ENCODE data around the gene MT2A.

The MT2A gene

DNA sequence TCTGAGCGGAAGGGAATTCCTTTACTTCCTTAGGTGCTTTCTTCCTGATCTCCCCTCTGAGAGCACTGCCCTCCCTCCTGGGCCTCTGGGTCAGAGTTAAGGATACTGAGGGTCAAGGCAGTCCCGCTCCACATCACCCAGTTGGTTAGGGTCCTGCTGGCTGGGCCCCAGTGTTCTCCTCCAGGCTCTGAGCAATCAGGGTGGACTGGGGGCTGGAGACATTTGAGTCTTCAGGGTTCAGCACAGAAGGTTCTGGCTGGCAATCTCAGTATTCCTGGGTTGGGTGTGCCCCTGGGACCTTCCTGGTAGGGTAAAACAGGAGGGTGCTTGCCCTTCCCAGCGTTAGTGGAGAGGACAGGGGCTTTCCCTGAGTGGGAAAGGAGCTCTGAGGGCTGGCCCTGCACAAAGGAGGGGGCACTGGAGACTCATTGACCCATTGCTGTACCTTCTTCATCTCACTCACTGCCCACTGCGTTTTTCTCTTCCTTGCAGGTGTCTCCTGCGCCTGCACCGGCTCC lies 24.5 kb downstream of the MT2A start:
- no peak for TF ChIP-seq FOXP2 (optimal IDR thresholded peaks at IDR 0.05; ENCODE audit: borderline replicate concordance, extremely low read depth, extremely low read length, insufficient read depth)
- no peak for TF ChIP-seq POLR2AphosphoS5 (IDR thresholded peaks at IDR 0.05; ENCODE audit: low read depth, low read length)
- TF ChIP-seq, protein P1, sequence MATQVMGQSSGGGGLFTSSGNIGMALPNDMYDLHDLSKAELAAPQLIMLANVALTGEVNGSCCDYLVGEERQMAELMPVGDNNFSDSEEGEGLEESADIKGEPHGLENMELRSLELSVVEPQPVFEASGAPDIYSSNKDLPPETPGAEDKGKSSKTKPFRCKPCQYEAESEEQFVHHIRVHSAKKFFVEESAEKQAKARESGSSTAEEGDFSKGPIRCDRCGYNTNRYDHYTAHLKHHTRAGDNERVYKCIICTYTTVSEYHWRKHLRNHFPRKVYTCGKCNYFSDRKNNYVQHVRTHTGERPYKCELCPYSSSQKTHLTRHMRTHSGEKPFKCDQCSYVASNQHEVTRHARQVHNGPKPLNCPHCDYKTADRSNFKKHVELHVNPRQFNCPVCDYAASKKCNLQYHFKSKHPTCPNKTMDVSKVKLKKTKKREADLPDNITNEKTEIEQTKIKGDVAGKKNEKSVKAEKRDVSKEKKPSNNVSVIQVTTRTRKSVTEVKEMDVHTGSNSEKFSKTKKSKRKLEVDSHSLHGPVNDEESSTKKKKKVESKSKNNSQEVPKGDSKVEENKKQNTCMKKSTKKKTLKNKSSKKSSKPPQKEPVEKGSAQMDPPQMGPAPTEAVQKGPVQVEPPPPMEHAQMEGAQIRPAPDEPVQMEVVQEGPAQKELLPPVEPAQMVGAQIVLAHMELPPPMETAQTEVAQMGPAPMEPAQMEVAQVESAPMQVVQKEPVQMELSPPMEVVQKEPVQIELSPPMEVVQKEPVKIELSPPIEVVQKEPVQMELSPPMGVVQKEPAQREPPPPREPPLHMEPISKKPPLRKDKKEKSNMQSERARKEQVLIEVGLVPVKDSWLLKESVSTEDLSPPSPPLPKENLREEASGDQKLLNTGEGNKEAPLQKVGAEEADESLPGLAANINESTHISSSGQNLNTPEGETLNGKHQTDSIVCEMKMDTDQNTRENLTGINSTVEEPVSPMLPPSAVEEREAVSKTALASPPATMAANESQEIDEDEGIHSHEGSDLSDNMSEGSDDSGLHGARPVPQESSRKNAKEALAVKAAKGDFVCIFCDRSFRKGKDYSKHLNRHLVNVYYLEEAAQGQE (IDR thresholded peaks at IDR 0.05; ENCODE audit: insufficient read depth in 1 of 2, low read depth in 2 of 2, low read length in 2 of 2) = no peak
- no peak for TF ChIP-seq TAF1 (IDR thresholded peaks at IDR 0.05; ENCODE audit: borderline replicate concordance, insufficient read depth, low read length)
- no peak for TF ChIP-seq SIN3A (IDR thresholded peaks at IDR 0.05; ENCODE audit: borderline replicate concordance, insufficient read depth, low read length)

DNA sequence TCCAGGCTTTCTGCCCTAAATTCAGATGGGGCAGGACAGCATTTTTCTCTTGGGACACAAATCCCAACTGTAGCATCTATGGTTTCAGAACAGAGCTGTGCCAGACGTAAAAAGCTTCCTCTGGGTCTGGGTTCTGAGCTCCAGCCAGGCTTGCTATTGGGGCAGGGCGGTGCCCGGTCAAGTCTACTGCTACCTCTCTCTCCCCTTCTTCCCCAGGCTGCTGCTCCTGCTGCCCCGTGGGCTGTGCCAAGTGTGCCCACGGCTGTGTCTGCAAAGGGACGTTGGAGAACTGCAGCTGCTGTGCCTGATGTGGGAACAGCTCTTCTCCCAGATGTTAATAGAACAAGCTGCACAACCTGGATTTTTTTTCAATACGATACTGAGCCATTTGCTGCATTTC lies 25.2 kb downstream of the MT2A start:
- TF ChIP-seq, protein P1 (IDR thresholded peaks at IDR 0.05; ENCODE audit: insufficient read depth in 1 of 2, low read depth in 2 of 2, low read length in 2 of 2) = no peak
- no peak for TF ChIP-seq POLR2AphosphoS5 (IDR thresholded peaks at IDR 0.05; ENCODE audit: low read depth, low read length)

DNA sequence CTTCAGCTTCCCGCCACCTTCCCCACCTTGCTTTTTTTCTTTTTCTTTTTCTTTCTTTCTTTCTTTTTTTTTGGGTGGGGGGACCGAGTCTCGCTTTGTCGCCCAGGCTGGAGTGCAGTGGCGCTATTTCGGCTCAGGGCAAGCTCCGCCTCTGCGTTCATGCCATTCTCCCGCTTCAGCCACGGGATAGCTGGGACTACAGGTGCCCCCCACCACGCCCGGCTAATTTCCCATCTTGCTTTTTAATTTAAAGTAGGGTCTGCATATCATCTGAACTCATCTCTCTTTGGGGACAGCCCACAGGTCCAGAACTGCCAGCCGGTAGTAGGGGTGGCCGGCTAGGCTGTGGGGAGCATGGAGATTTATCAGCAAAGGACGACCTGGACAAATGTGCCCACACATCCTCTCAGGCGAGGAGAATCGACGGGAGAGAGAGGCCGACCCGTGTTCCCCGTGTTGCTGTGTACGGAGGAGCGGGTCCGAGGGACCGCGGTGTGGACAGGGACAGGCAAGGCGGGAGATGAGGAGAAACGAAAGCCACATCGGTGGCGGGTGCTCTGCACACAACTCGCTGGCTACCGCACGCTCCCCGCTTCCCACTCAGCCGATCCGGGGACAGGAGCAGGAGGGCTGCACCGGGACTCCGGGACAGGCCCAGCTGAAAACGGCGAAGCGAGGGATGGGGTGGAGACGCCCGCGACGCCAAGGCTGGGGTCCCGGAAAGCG lies 26.5 kb downstream of the MT2A start:
- TF ChIP-seq SIN3A (IDR thresholded peaks at IDR 0.05; ENCODE audit: borderline replicate concordance, insufficient read depth, low read length) = no peak
- TF ChIP-seq, protein P1 (IDR thresholded peaks at IDR 0.05; ENCODE audit: insufficient read depth in 1 of 2, low read depth in 2 of 2, low read length in 2 of 2) = no peak

DNA sequence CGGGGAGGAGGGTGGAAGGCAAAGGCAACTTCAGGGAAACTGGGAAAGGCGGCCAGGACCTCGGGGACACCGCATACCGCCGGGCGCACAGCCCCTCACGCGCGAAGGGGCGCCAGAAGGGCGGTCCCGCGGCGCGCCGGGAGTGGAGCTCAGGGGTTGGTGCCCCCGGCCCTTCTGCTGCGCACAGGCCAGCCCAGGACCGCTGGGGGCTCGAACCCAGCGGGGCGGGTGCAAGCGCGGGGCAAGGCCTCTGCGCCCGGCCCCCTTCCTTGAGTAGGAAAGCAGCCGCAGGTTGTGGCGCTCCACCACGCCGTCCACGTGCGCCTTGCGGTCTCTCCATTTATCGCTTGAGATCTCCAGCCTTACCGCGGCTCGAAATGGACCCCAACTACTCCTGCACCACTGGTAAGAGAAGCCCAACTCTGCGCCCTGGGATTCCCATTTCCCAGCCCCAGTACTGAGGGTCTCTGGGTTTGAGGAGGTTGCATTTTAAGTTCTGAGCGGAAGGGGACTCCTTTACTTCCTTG lies 27.1 kb downstream of the MT2A start:
- TF ChIP-seq TAF1 (IDR thresholded peaks at IDR 0.05; ENCODE audit: borderline replicate concordance, insufficient read depth, low read length) (no peak), POLR2AphosphoS5 (IDR thresholded peaks at IDR 0.05; ENCODE audit: low read depth, low read length) (no peak), SIN3A (IDR thresholded peaks at IDR 0.05; ENCODE audit: borderline replicate concordance, insufficient read depth, low read length) (no peak), FOXP2 (optimal IDR thresholded peaks at IDR 0.05; ENCODE audit: borderline replicate concordance, extremely low read depth, extremely low read length, insufficient read depth) (no peak)
- TF ChIP-seq, protein P1 (IDR thresholded peaks at IDR 0.05; ENCODE audit: insufficient read depth in 1 of 2, low read depth in 2 of 2, low read length in 2 of 2) = no peak

All from PFSK-1 (cell line).